Effector memory CD4-positive, alpha-beta T cell (primary cell): ENCODE results near the gene CPHXL.

ENCODE experiments used
- DNase-seq, 3 donors: peaks; one replicate each; pipeline ENCODE4 v3.0.0-alpha.2; 2020
- H3K27ac ChIP-seq: 2 replicates; pipeline ENCODE4 v1.7.0; 2013; ENCODE audit warnings: mild to moderate bottlenecking, low read length, moderate library complexity; ENCODE audit not compliant: insufficient read depth, poor library complexity, severe bottlenecking
- H3K27me3 ChIP-seq: replicated peaks from 2 replicates; pipeline ENCODE4 v1.7.0; 2013; ENCODE audit warnings: mild to moderate bottlenecking, low read length; ENCODE audit not compliant: insufficient read depth, control insufficient read depth, poor library complexity, severe bottlenecking
- H3K36me3 ChIP-seq: 2 replicates; pipeline ENCODE4 v1.7.0; 2013; ENCODE audit warnings: mild to moderate bottlenecking, low read length, moderate library complexity; ENCODE audit not compliant: control insufficient read depth, insufficient read depth
- H3K4me1 ChIP-seq: 2 replicates; pipeline ENCODE4 v1.7.0; 2013; ENCODE audit warnings: low read length, mild to moderate bottlenecking; ENCODE audit not compliant: control insufficient read depth, insufficient read depth, poor library complexity, severe bottlenecking
- H3K4me3 ChIP-seq: 2 replicates; pipeline ENCODE4 v1.7.0; 2013; ENCODE audit warnings: low read length, low read depth, mild to moderate bottlenecking; ENCODE audit not compliant: insufficient read depth, poor library complexity, severe bottlenecking
- H3K9me3 ChIP-seq: 2 replicates; pipeline ENCODE4 v1.7.0; 2013; ENCODE audit warnings: mild to moderate bottlenecking, low read length, moderate library complexity; ENCODE audit not compliant: control insufficient read depth

CPHXL gene

DNA sequence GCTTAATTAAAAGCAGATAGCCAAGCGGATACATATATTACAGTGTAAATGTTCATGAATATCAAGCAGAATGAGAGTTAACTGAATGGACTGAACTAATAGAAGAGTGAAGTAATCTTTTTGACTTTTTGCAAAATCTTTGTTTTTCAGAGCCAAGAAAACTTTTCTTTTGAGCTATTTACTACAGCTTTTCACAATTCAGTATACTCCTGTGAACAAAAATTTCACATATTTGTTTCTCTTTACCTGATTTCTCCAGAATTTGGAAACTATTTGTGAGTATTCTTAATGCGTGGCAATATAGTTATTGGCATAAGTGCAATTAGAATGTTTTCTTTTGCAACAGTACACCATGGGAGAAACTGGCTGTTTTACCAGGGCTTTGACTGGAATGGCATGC, 15.9 kb downstream of the CPHXL start:
- H3K36me3 ChIP-seq, result no peaks in the 10 kb centered on the region
- no peak overlapping the region for H3K4me3 ChIP-seq
- no peaks in the 10 kb centered on the region for H3K4me1 ChIP-seq
- no peaks in the 10 kb centered on the region for H3K9me3 ChIP-seq
- H3K27ac ChIP-seq, result no peak overlapping the region
- no peaks in the 10 kb centered on the region for H3K27me3 ChIP-seq
- DNase-seq, result no peak

DNA sequence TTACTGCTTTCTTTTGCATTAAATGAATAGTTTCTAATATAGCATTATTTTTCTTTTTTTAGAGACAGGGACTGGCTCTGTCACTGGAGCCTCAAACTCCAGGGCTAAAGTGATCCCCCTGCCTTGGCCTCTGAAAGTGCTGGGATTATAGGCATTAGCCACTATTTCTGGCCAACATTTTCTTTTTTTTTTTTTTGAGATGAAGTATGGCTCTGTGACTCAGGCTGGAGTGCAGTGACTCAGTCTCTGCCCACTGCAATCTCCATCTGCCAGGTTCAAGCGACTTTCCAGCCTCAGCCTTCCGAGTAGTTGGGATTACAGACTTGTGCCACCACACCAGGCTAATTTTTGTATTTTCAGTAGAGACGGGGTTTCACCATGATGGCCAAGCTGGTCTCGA, 23.0 kb downstream of the CPHXL start:
- no peaks in the 10 kb centered on the region for H3K36me3 ChIP-seq
- no peak overlapping the region for H3K27ac ChIP-seq
- no peaks in the 10 kb centered on the region for H3K27me3 ChIP-seq
- H3K4me3 ChIP-seq, result no peak overlapping the region
- no peaks in the 10 kb centered on the region for H3K4me1 ChIP-seq
- H3K9me3 ChIP-seq, result no peaks in the 10 kb centered on the region
- DNase-seq, result no peak

DNA sequence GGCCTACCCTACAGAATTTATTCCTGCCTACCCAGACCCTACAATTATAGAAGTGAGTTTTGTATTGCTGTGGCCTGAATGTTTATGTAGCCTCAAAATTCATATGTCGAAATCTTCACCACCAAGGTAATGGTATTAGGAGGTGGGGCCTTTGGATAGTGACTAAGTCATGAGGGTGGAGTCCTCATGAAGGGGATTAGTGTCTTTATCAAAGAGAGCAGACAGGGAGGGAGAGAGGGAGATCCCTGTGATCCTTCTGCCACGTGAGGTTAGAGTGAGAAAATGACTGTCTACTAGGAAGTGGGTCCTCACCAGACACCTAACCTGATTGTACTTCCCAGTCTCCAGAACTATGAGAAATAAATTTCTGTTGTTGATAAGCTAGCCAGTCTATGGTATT, 24.0 kb downstream of the CPHXL start:
- no peak overlapping the region for H3K27ac ChIP-seq
- H3K9me3 ChIP-seq, result no peaks in the 10 kb centered on the region
- H3K4me1 ChIP-seq, result no peaks in the 10 kb centered on the region
- H3K27me3 ChIP-seq, result no peaks in the 10 kb centered on the region
- no peaks in the 10 kb centered on the region for H3K36me3 ChIP-seq
- no peak for DNase-seq
- H3K4me3 ChIP-seq, result no peak overlapping the region

DNA sequence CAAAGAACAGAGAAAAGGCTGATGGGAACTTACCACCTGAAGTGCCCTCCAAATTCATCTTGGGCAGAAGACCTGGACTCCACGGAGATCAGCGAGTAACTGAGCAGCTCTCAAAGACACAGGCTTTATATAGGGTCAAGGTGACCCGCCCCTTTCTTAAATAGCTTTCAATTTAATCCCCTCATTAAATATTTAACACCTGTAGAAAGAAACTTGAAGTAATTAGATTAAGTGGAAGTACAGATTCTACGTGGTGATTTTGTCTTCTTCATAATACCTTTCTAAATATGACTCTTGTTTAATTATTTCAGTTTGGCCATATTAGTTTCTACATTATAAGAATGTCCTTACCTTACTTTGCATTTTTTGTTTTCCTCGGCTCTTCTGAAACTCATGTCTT, 24.9 kb downstream of the CPHXL start, which contains the start of gene DUXB:
Gene DUXB, minus strand, starts transcription at position 101 of the 400 bp plus-strand sequence. Its CDS starts 43 bp downstream, at position 58.
- no peak for DNase-seq
- Histone ChIP-seq H3K9me3 (no peaks in the 10 kb centered on the region), H3K4me3 (no peak within 1 kb of the TSS), H3K4me1 (no peaks in the 10 kb centered on the region), H3K27me3 (no peaks in the 10 kb centered on the region), H3K27ac (no peak within 1 kb of the TSS), H3K36me3 (no peaks in the 10 kb centered on the region)

DNA sequence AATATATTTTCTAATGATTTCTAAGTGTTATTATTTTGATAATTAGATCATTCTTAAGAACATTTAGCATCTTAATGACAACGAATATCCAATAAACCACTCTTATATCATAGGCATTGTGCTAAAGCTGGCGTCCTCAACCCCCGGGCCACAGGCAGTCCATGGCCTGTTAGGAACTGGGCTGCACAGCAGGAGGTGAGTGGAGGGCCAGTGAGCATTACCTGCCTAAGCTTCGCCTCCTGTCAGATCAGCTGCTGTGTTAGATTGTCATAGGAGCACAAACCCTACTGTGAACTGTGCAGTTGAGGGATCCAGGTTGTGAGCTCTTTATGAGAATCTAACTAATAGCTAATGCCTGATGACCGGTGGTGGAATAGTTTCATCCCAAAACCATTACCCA, 28.7 kb downstream of the CPHXL start:
- Histone ChIP-seq H3K4me1 (no peaks in the 10 kb centered on the region), H3K36me3 (no peaks in the 10 kb centered on the region), H3K27ac (no peak overlapping the region), H3K9me3 (no peaks in the 10 kb centered on the region), H3K27me3 (no peaks in the 10 kb centered on the region), H3K4me3 (no peak overlapping the region)
- no peak for DNase-seq

DNA sequence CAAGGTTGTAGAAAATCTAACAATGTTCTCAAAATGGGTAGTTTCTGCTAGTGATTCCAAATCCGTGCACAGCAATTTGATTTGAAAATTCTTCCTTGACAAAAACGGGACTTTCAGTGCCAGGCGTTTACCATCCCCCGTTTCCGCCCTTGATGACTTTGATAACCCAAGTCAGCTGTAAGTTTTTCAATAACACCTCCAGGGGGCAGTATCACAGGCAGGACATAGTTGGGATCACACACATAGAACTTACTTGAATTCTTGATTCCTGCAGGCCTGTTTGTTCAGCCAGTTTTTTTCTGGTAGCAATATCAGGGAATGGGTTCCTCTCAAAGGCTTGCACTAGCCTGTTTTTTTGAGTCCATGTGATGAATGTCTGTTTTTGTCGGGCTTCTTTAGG, 30.6 kb downstream of the CPHXL start:
- DNase-seq, result no peak
- Histone ChIP-seq H3K9me3 (no peaks in the 10 kb centered on the region), H3K27ac (no peak overlapping the region), H3K4me3 (no peak overlapping the region), H3K36me3 (no peaks in the 10 kb centered on the region), H3K27me3 (no peaks in the 10 kb centered on the region), H3K4me1 (no peaks in the 10 kb centered on the region)

DNA sequence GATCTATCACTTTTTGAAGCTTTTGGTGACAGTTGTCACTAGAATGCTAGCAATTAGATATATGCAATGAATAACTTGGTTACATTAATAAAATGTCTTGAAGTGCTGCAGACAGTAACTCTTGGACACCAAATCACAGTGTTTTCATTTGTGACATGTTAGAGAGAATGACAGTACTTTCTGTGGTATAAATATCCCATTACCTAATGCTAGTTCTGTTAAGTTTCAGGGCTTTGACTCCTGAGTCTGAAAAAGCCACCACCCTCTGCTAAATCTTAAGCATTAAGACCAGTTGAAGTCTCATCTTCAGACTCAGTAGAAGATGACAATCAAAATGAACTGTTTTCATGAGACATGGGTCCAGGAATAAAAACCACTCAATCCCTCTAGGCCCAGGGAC, 38.9 kb downstream of the CPHXL start:
- Histone ChIP-seq H3K4me1 (no peaks in the 10 kb centered on the region), H3K36me3 (no peaks in the 10 kb centered on the region), H3K27ac (no peak overlapping the region), H3K4me3 (no peak overlapping the region), H3K27me3 (no peaks in the 10 kb centered on the region), H3K9me3 (no peaks in the 10 kb centered on the region)
- DNase-seq, result no peak

DNA sequence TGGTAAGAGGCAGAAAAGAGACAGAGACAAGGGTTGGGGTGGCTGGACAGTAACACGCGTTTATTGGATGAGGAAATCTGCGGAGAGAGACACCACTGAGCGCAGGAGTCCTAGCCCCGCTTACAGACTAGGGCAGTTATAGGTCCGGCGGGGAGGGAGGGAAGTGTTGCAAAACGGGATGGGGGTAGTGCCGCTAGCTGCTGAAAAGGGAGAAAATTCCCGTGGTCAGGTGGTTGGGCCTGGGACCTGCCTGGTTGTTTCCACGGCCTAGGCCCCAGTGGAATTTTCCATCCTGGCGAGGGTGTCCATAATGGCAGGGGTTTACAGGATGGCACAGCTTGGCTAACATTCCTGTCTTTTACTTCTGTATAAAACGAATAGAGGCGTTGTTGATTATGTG, 44.0 kb downstream of the CPHXL start:
- no peak for DNase-seq
- Histone ChIP-seq H3K27ac (no peak overlapping the region), H3K9me3 (no peaks in the 10 kb centered on the region), H3K4me1 (no peaks in the 10 kb centered on the region), H3K4me3 (no peak overlapping the region), H3K36me3 (no peaks in the 10 kb centered on the region), H3K27me3 (no peaks in the 10 kb centered on the region)

DNA sequence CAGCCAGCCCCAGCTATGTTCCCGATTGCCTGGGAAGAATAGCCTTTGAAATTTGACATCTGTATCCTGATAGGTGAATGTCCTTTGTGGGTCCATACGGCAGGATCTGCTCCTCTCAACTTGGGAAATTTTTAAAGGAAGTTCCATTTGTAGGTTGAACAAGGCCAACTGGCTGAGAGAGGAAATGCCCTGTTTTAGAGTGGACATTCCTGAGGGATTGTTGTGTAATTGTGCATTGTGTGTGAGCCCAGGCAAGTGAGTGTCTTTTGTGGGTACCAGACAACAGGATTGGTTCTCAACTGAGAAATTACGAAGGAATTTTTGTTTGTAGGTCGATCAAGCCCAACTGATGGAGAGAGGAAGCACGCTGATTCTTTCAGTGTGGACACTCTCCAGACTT, 46.9 kb downstream of the CPHXL start:
- Histone ChIP-seq H3K36me3 (no peaks in the 10 kb centered on the region), H3K27me3 (no peaks in the 10 kb centered on the region), H3K27ac (no peak overlapping the region), H3K9me3 (no peaks in the 10 kb centered on the region), H3K4me1 (no peaks in the 10 kb centered on the region), H3K4me3 (no peak overlapping the region)
- DNase-seq, result no peak

DNA sequence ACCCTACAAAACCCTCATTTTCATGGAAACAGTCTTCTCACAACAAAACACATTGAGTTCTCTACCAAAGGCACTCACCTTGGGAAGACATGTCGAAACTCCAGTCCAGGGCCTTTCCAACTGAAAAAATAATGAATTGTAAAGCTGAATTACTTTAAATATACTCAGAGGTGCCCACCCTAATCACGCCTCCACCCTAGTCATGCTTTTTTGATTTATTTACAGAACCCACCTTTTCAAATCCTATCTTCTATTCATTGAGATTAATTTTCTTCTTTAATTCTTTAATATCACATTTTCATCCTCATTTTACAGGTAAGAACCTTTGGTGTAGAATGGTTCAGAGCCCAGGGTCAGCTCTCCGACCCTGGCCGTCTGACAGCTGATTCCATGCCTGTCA, 49.4 kb downstream of the CPHXL start, which contains the start of gene CPHXL2:
Gene CPHXL2, minus strand, starts transcription at position 101 of the 400 bp plus-strand sequence. Its CDS starts 10 bp downstream, at position 91.
- Histone ChIP-seq H3K9me3 (no peaks in the 10 kb centered on the region), H3K27me3 (no peaks in the 10 kb centered on the region), H3K36me3 (no peaks in the 10 kb centered on the region), H3K4me1 (no peaks in the 10 kb centered on the region), H3K4me3 (no peak within 1 kb of the TSS), H3K27ac (no peak within 1 kb of the TSS)
- no peak for DNase-seq

DNA sequence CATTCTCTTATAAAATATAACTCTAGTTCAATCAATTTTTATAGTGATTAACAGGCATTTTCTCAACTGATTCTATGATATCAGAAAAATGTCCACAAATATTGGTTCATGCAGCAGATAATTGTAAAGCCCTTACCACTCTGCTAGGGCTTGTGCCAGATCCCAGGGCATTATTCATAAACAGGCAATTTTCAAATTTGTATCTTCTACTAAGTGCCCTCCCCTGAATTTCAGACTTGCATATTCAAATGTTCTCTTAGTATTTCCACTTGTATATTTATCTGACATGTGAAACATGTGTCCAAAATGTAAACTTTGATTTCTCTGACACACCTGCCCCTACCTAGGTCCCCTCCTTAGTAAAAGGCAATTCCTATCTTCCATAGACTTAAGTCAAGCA, 58.8 kb downstream of the CPHXL start:
- H3K27me3 ChIP-seq, result no peaks in the 10 kb centered on the region
- H3K4me1 ChIP-seq, result no peaks in the 10 kb centered on the region
- no peaks in the 10 kb centered on the region for H3K9me3 ChIP-seq
- no peak overlapping the region for H3K4me3 ChIP-seq
- no peak for DNase-seq
- no peak overlapping the region for H3K27ac ChIP-seq
- no peaks in the 10 kb centered on the region for H3K36me3 ChIP-seq
